GM18507 (cell line): ENCODE results near the gene HPSE.

ENCODE experiments used
- DNase-seq: peaks from one replicate; pipeline ENCODE4 v3.0.0; 2011; ENCODE audit warnings: low read depth; ENCODE audit not compliant: insufficient read length; ENCODE audit errors: extremely low spot score
- FAIRE-seq: peaks from 2 replicates; lab custom pipeline; 2011; peaks lifted over from hg19 to GRCh38; lab: Jason Lieb, UNC

The HPSE gene

GRCh38 chr4:83257811-83258210 lies 76.8 kb downstream of the HPSE start:
- no peak for FAIRE-seq
- DNase-seq: no peak

GRCh38 chr4:83255584-83255983 lies 79.1 kb downstream of the HPSE start:
- DNase-seq (no peak), FAIRE-seq (peak; percentile 5)

GRCh38 chr4:83252782-83253405 lies 81.8 kb downstream of the HPSE start:
- FAIRE-seq (peak; percentile 90), DNase-seq (peak; percentile 48)

- FAIRE-seq: no peak
- no peak for DNase-seq
These were observed 83.2 kb downstream of the HPSE start for GRCh38 chr4:83251447-83251830.

GRCh38 chr4:83250687-83251446 lies 83.8 kb downstream of the HPSE start:
- DNase-seq (no peak), FAIRE-seq (no peak)

GRCh38 chr4:83248486-83248885 lies 86.2 kb downstream of the HPSE start:
- DNase-seq (no peak), FAIRE-seq (no peak)

- FAIRE-seq: no peak
These were observed 87.0 kb downstream of the HPSE start for GRCh38 chr4:83247415-83248357.

More at GRCh38 chr4:83247415-83248357, 87.0 kb downstream of the HPSE start:
- DNase-seq: no peak
